ENCODE results near the gene TAPT1.

TAPT1 gene

DNA sequence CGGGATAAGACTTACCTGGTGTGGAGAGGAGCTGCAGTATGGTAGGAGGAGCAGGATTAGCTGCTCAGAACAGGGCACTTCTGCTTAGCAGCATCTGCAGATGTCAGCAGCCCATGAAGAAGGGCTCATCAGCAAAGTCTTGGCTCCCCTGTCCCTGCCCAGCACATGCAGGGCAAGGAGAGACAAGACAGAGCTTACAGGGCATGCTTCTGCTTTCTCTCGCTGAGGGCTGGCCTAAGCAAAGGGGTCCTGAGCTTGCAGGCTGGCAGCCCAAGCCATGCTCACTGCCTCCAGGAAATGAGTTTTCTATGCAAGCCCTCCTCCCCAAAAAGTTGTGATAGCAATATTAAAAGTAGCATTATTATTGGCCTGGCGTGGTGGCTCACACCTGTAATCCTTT is 39.5 kb upstream of the TAPT1 start:
- Histone ChIP-seq H3K36me3 (ENCODE audit: control insufficient read depth in 2 of 2, insufficient read depth in 1 of 2, low read length in 2 of 2) (no peaks in the 10 kb centered on the region), H3K9me3 (ENCODE audit: control insufficient read depth, insufficient read depth, low read depth, low read length) (no peaks in the 10 kb centered on the region), H3K4me3 (ENCODE audit: low read depth, low read length) (no peak overlapping the region), H3K4me1 (ENCODE audit: control insufficient read depth, insufficient read depth, low read length) (no peaks in the 10 kb centered on the region), H3K27ac (ENCODE audit: extremely low read depth, low read depth, low read length) (no peak overlapping the region)
- ChIA-PET CTCF (interaction anchor here (0.6 to 3.6 kb wide), 12 partner anchors 60 to 383 kb away, joined by 3 to 16 read pairs (median 4); no protein-coding TSS in a partner anchor), POLR2A (no interaction called here)
- TF ChIP-seq ZNF292 (tag by site-specific recombination; IDR thresholded peaks at IDR 0.05; ENCODE audit: borderline replicate concordance, low read depth) (no peak), ZSCAN23 (tag by site-specific recombination; IDR thresholded peaks at IDR 0.05) (no peak), ZNF600 (tag by site-specific recombination; IDR thresholded peaks at IDR 0.05) (no peak), ZNF350 (tag by site-specific recombination; IDR thresholded peaks at IDR 0.05) (no peak), ZNF19 (tag by site-specific recombination; IDR thresholded peaks at IDR 0.05; ENCODE audit: low read depth) (no peak), ZNF843 (tag by site-specific recombination; IDR thresholded peaks at IDR 0.05) (no peak), ZNF140 (tag by site-specific recombination; IDR thresholded peaks at IDR 0.05) (no peak), ZNF544 (tag by site-specific recombination; IDR thresholded peaks at IDR 0.05) (no peak), ZNF747 (tag by site-specific recombination; IDR thresholded peaks at IDR 0.05) (no peak), ZNF626 (tag by site-specific recombination; IDR thresholded peaks at IDR 0.05) (no peak), ZNF280C (tag by site-specific recombination; IDR thresholded peaks at IDR 0.05) (no peak), OSR2 (tag by site-specific recombination; IDR thresholded peaks at IDR 0.05) (no peak), ZNF114 (tag by site-specific recombination; IDR thresholded peaks at IDR 0.05) (no peak), ZNF776 (tag by site-specific recombination; IDR thresholded peaks at IDR 0.05; ENCODE audit: borderline replicate concordance) (no peak), ZNF473 (tag by site-specific recombination; IDR thresholded peaks at IDR 0.05) (no peak), KLF1 (tag by site-specific recombination; IDR thresholded peaks at IDR 0.05) (no peak), ZNF16 (tag by site-specific recombination; IDR thresholded peaks at IDR 0.05; ENCODE audit: low read depth) (no peak)
- TF ChIP-seq, protein P1, sequence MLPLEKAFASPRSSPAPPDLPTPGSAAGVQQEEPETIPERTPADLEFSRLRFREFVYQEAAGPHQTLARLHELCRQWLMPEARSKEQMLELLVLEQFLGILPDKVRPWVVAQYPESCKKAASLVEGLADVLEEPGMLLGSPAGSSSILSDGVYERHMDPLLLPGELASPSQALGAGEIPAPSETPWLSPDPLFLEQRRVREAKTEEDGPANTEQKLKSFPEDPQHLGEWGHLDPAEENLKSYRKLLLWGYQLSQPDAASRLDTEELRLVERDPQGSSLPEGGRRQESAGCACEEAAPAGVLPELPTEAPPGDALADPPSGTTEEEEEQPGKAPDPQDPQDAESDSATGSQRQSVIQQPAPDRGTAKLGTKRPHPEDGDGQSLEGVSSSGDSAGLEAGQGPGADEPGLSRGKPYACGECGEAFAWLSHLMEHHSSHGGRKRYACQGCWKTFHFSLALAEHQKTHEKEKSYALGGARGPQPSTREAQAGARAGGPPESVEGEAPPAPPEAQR (tag by site-specific recombination; IDR thresholded peaks at IDR 0.05): no peak
- TF ChIP-seq, protein P2, sequence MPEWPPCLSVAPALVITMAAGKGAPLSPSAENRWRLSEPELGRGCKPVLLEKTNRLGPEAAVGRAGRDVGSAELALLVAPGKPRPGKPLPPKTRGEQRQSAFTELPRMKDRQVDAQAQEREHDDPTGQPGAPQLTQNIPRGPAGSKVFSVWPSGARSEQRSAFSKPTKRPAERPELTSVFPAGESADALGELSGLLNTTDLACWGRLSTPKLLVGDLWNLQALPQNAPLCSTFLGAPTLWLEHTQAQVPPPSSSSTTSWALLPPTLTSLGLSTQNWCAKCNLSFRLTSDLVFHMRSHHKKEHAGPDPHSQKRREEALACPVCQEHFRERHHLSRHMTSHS (tag by site-specific recombination; IDR thresholded peaks at IDR 0.05): no peak
- TF ChIP-seq, protein P3, sequence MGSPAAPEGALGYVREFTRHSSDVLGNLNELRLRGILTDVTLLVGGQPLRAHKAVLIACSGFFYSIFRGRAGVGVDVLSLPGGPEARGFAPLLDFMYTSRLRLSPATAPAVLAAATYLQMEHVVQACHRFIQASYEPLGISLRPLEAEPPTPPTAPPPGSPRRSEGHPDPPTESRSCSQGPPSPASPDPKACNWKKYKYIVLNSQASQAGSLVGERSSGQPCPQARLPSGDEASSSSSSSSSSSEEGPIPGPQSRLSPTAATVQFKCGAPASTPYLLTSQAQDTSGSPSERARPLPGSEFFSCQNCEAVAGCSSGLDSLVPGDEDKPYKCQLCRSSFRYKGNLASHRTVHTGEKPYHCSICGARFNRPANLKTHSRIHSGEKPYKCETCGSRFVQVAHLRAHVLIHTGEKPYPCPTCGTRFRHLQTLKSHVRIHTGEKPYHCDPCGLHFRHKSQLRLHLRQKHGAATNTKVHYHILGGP (tag by site-specific recombination; IDR thresholded peaks at IDR 0.05): no peak

DNA sequence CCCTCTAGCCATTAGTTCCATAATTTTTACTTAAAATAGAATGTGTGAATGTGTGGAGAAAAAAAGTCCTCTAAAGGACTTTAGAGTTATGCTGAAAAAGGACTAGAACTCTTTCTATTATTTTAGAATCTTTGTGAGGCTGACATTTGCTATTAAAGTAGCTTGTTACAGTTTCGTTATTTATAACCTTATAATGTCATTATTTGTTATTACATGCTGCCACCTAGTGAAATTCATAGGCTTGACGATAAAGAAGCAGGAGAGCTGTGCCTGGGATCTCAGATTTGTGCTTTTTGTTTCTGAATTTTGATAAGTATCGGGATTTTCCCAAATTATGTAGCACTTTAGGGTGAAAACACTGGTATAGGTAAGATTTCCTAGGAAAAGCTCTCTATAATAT is 38.5 kb upstream of the TAPT1 start:
- POLR2A ChIA-PET: no interaction called here
- no peak for TF ChIP-seq SP2 (tag by site-specific recombination; IDR thresholded peaks at IDR 0.05)
- TF ChIP-seq ZNF654 (tag by site-specific recombination; IDR thresholded peaks at IDR 0.05; ENCODE audit: low read depth): peak; percentile 46
- Histone ChIP-seq H3K4me3 (ENCODE audit: low read depth, low read length) (no peak overlapping the region), H3K36me3 (ENCODE audit: control insufficient read depth in 2 of 2, insufficient read depth in 1 of 2, low read length in 2 of 2) (no peaks in the 10 kb centered on the region), H3K9me3 (ENCODE audit: control insufficient read depth, insufficient read depth, low read depth, low read length) (no peaks in the 10 kb centered on the region), H3K27ac (ENCODE audit: extremely low read depth, low read depth, low read length) (no peak overlapping the region), H3K4me1 (ENCODE audit: control insufficient read depth, insufficient read depth, low read length) (no peaks in the 10 kb centered on the region)
- CTCF ChIA-PET: interaction anchor here (0.6 to 3.6 kb wide), 26 partner anchors 14 to 495 kb away, joined by 3 to 16 read pairs (median 4); no protein-coding TSS in a partner anchor

Measured in HEK293 (cell line).